ENCODE results near the gene FAM210A.

The FAM210A gene

DNA sequence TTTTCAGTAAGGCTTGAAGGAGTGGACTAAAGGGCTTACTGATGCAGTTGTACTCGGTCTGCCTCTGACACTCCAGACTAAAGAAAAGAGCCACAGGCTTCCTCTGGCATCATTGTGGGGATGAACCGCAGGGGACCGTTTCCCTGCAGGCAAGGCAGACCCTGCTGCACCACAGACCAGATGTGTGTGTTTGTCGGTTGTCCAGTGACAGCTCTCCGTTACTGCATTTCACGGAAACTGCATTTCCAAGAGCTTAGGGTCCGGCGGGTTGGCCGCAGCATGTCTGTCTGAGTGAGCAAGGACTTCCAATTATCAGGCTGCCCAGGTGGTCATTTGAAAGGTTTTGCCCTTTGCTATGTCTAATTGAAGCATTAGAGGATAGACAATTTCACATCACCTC is 98.1 kb downstream of the FAM210A start:
- no peak overlapping the region for H3K4me3 ChIP-seq (ENCODE audit: low read length)
- no peaks in the 10 kb centered on the region for H3K36me3 ChIP-seq (replicated peaks; ENCODE audit: insufficient read depth, low read length)
- no peaks in the 10 kb centered on the region for H3K4me1 ChIP-seq (ENCODE audit: low read length)
- no peak for DNase-seq
- no peak overlapping the region for H3K9ac ChIP-seq (ENCODE audit: low read length)
- no peaks in the 10 kb centered on the region for H3K9me3 ChIP-seq (replicated peaks; ENCODE audit: insufficient read depth, low read length)
- no peak overlapping the region for H3K27ac ChIP-seq (ENCODE audit: low read length)
- H3K27me3 ChIP-seq (replicated peaks; ENCODE audit: insufficient read depth, low read length), result no peaks in the 10 kb centered on the region
- H2AFZ ChIP-seq (ENCODE audit: low read length), result no peak overlapping the region
- no peaks in the 10 kb centered on the region for H3K79me2 ChIP-seq (ENCODE audit: low read length)
- H3K4me2 ChIP-seq (ENCODE audit: low read depth, low read length), result no peak overlapping the region
- H4K20me1 ChIP-seq (ENCODE audit: insufficient read depth, low read length), result no peaks in the 10 kb centered on the region
- TF ChIP-seq, protein P1, sequence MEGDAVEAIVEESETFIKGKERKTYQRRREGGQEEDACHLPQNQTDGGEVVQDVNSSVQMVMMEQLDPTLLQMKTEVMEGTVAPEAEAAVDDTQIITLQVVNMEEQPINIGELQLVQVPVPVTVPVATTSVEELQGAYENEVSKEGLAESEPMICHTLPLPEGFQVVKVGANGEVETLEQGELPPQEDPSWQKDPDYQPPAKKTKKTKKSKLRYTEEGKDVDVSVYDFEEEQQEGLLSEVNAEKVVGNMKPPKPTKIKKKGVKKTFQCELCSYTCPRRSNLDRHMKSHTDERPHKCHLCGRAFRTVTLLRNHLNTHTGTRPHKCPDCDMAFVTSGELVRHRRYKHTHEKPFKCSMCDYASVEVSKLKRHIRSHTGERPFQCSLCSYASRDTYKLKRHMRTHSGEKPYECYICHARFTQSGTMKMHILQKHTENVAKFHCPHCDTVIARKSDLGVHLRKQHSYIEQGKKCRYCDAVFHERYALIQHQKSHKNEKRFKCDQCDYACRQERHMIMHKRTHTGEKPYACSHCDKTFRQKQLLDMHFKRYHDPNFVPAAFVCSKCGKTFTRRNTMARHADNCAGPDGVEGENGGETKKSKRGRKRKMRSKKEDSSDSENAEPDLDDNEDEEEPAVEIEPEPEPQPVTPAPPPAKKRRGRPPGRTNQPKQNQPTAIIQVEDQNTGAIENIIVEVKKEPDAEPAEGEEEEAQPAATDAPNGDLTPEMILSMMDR (IDR thresholded peaks at IDR 0.05; ENCODE audit: low read length), result no peak
- TF ChIP-seq EZH2phosphoT487 (IDR thresholded peaks at IDR 0.05; ENCODE audit: low read length) (no peak), EZH2 (optimal IDR thresholded peaks at IDR 0.05; ENCODE audit: low read depth, low read length) (no peak)
- H3K9me2 ChIP-seq (replicated peaks; ENCODE audit: insufficient read depth, low read length), result no peaks in the 10 kb centered on the region
- H3F3A ChIP-seq (ENCODE audit: insufficient read depth, low read length), result no peaks in the 10 kb centered on the region

DNA sequence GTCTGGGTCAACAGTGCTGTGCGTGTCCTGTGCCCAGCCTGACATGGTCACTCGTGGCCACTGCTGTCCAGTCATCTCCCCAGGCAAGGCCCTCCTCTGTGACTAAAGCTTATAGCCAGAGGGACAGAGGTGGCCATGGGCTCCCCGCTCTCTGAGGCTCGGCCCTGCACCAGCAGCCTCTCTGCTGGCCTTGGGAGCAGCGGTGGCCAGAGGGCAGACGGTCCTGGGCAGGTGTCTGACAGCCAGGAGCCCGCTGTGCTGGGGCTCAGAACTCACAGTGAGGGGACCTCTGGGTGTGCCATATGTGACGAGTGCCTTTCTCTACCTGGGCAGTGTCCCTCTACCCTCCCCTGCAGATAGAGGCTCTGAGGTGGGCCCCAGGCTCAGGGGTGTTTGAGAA is 98.7 kb downstream of the FAM210A start:
- Histone ChIP-seq H3K9me3 (replicated peaks; ENCODE audit: insufficient read depth, low read length) (no peaks in the 10 kb centered on the region), H3F3A (ENCODE audit: insufficient read depth, low read length) (no peaks in the 10 kb centered on the region), H3K9me2 (replicated peaks; ENCODE audit: insufficient read depth, low read length) (no peaks in the 10 kb centered on the region), H3K4me3 (ENCODE audit: low read length) (no peak overlapping the region), H3K9ac (ENCODE audit: low read length) (no peak overlapping the region), H2AFZ (ENCODE audit: low read length) (no peak overlapping the region), H3K27ac (ENCODE audit: low read length) (no peak overlapping the region), H3K27me3 (replicated peaks; ENCODE audit: insufficient read depth, low read length) (no peaks in the 10 kb centered on the region), H3K4me2 (ENCODE audit: low read depth, low read length) (no peak overlapping the region), H3K36me3 (replicated peaks; ENCODE audit: insufficient read depth, low read length) (no peaks in the 10 kb centered on the region), H4K20me1 (ENCODE audit: insufficient read depth, low read length) (no peaks in the 10 kb centered on the region), H3K79me2 (ENCODE audit: low read length) (no peaks in the 10 kb centered on the region), H3K4me1 (ENCODE audit: low read length) (no peaks in the 10 kb centered on the region)
- TF ChIP-seq EZH2phosphoT487 (IDR thresholded peaks at IDR 0.05; ENCODE audit: low read length), result no peak
- TF ChIP-seq, protein P1 (IDR thresholded peaks at IDR 0.05; ENCODE audit: low read length), result no peak
- no peak for TF ChIP-seq EZH2 (optimal IDR thresholded peaks at IDR 0.05; ENCODE audit: low read depth, low read length)
- no peak for DNase-seq

DNA sequence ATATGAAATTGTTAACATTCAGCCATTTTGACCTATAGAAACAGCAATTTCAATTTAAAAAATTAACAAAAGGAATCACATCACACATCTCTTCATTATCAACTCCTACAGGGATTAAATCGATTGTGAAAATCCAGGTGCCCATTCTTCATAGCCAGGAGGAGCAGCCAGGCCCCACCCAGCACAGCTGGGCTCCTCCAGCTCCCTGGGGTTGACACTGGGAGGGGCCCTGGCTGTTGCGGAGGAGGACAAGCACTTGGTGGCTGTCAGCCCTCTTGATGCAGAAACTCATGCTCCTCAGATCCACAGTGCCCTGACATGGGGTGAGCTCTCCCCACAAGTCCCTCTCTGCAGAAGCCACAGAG is 99.8 kb downstream of the FAM210A start:
- Histone ChIP-seq H3K27ac (ENCODE audit: low read length) (no peak overlapping the region), H3K4me1 (ENCODE audit: low read length) (no peaks in the 10 kb centered on the region), H3K27me3 (replicated peaks; ENCODE audit: insufficient read depth, low read length) (no peaks in the 10 kb centered on the region)

More for the DNA sequence above, 99.8 kb downstream of the FAM210A start:
- Histone ChIP-seq H3K4me3 (ENCODE audit: low read length) (no peak overlapping the region), H3K4me2 (ENCODE audit: low read depth, low read length) (no peak overlapping the region), H3K9me2 (replicated peaks; ENCODE audit: insufficient read depth, low read length) (no peaks in the 10 kb centered on the region), H4K20me1 (ENCODE audit: insufficient read depth, low read length) (no peaks in the 10 kb centered on the region), H3K9me3 (replicated peaks; ENCODE audit: insufficient read depth, low read length) (no peaks in the 10 kb centered on the region), H3K79me2 (ENCODE audit: low read length) (no peaks in the 10 kb centered on the region), H3F3A (ENCODE audit: insufficient read depth, low read length) (no peaks in the 10 kb centered on the region), H2AFZ (ENCODE audit: low read length) (no peak overlapping the region), H3K36me3 (replicated peaks; ENCODE audit: insufficient read depth, low read length) (no peaks in the 10 kb centered on the region), H3K9ac (ENCODE audit: low read length) (no peak overlapping the region)
- TF ChIP-seq, protein P1 (IDR thresholded peaks at IDR 0.05; ENCODE audit: low read length), result no peak
- no peak for TF ChIP-seq EZH2 (optimal IDR thresholded peaks at IDR 0.05; ENCODE audit: low read depth, low read length)
- no peak for TF ChIP-seq EZH2phosphoT487 (IDR thresholded peaks at IDR 0.05; ENCODE audit: low read length)
- no peak for DNase-seq
